Measurements from ENCODE around the gene ZNF248. TPM values are rescaled to one million over a fixed set of nuclear protein-coding genes. Genes with fewer than 3 reads are reported as not detected.

Gene ZNF248
- total and polyA plus RNA-seq, 4 donors, result 3.6 to 38.0 (median 6.3) TPM

- H3K4me1 ChIP-seq (ENCODE audit: control insufficient read depth in 5 of 5, insufficient read depth in 5 of 5, low read length in 5 of 5), result peaks cover 1 to 26% (median 6%) of the 10 kb centered on the region in 5 donors
- no peaks in the 10 kb centered on the region for H3K27me3 ChIP-seq (ENCODE audit: control insufficient read depth in 3 of 3, insufficient read depth in 3 of 3, low read length in 2 of 3)
- no peak for TF ChIP-seq CTCF (IDR thresholded peaks at IDR 0.05; ENCODE audit: control extremely low read depth, extremely low read depth)
- H3K4me3 ChIP-seq, result peak overlapping the region; percentile 50
- H3K9me3 ChIP-seq (ENCODE audit: control insufficient read depth in 4 of 4, insufficient read depth in 3 of 4, low read length in 3 of 4), result no peaks in the 10 kb centered on the region
- 0 to 1% methylated on average over 16 of the region's 16 CpGs for WGBS, 2 donors
- peak overlapping the region; percentile 95 to 98 for H3K9ac ChIP-seq (ENCODE audit: insufficient read depth in 1 of 2, low read length in 2 of 2)
- H3K27ac ChIP-seq (ENCODE audit: low read depth in 1 of 2, low read length in 1 of 2), result peak overlapping the region; percentile 94 to 99
- DNase-seq, result no peak
- peak; percentile 1 for ATAC-seq (ENCODE audit: insufficient read depth, low FRiP score)
- peaks cover 0 to 7% (median 1%) of the 10 kb centered on the region in 4 donors for H3K36me3 ChIP-seq (ENCODE audit: control insufficient read depth in 4 of 4, insufficient read depth in 4 of 4, low read length in 4 of 4)
These were observed 526 bp downstream of the ZNF248 start for GRCh38 chr10:37856881-37857286.

- no peak overlapping the region for H3K27ac ChIP-seq (ENCODE audit: low read depth in 1 of 2, low read length in 1 of 2)
- no peak overlapping the region for H3K4me3 ChIP-seq
- peaks cover 0 to 7% (median 1%) of the 10 kb centered on the region in 4 donors for H3K36me3 ChIP-seq (ENCODE audit: control insufficient read depth in 4 of 4, insufficient read depth in 4 of 4, low read length in 4 of 4)
- DNase-seq, result peak in 2 of 3 donors; percentile 2 to 6
- H3K4me1 ChIP-seq (ENCODE audit: control insufficient read depth in 5 of 5, insufficient read depth in 5 of 5, low read length in 5 of 5), result peaks cover 1 to 26% (median 6%) of the 10 kb centered on the region in 5 donors
- 64 to 80% methylated on average over 4 of the region's 4 CpGs for WGBS, 2 donors
- no peaks in the 10 kb centered on the region for H3K27me3 ChIP-seq (ENCODE audit: control insufficient read depth in 3 of 3, insufficient read depth in 3 of 3, low read length in 2 of 3)
- no peak for TF ChIP-seq CTCF (IDR thresholded peaks at IDR 0.05; ENCODE audit: control extremely low read depth, extremely low read depth)
- no peak overlapping the region for H3K9ac ChIP-seq (ENCODE audit: insufficient read depth in 1 of 2, low read length in 2 of 2)
- ATAC-seq (ENCODE audit: insufficient read depth, low FRiP score), result no peak
- no peaks in the 10 kb centered on the region for H3K9me3 ChIP-seq (ENCODE audit: control insufficient read depth in 4 of 4, insufficient read depth in 3 of 4, low read length in 3 of 4)
These were observed 1.8 kb downstream of the ZNF248 start for GRCh38 chr10:37855636-37856035.

- no peak for TF ChIP-seq CTCF (IDR thresholded peaks at IDR 0.05; ENCODE audit: control extremely low read depth, extremely low read depth)
- Histone ChIP-seq H3K9me3 (ENCODE audit: control insufficient read depth in 4 of 4, insufficient read depth in 3 of 4, low read length in 3 of 4) (no peaks in the 10 kb centered on the region), H3K4me3 (no peak overlapping the region), H3K36me3 (ENCODE audit: control insufficient read depth in 4 of 4, insufficient read depth in 4 of 4, low read length in 4 of 4) (peaks cover 0 to 7% (median 1%) of the 10 kb centered on the region in 4 donors), H3K4me1 (ENCODE audit: control insufficient read depth in 5 of 5, insufficient read depth in 5 of 5, low read length in 5 of 5) (peaks cover 1 to 26% (median 6%) of the 10 kb centered on the region in 5 donors), H3K27me3 (ENCODE audit: control insufficient read depth in 3 of 3, insufficient read depth in 3 of 3, low read length in 2 of 3) (no peaks in the 10 kb centered on the region), H3K9ac (ENCODE audit: insufficient read depth in 1 of 2, low read length in 2 of 2) (peak overlapping the region in 1 of 2 donors; percentile 32), H3K27ac (ENCODE audit: low read depth in 1 of 2, low read length in 1 of 2) (no peak overlapping the region)
- no peak for ATAC-seq (ENCODE audit: insufficient read depth, low FRiP score)
- DNase-seq, result peak in 1 of 3 donors; percentile 4
These were observed 2.8 kb downstream of the ZNF248 start for GRCh38 chr10:37854626-37855025.

GRCh38 chr10:37844644-37845043 is 12.8 kb downstream of the ZNF248 start:
- DNase-seq (no peak), ATAC-seq (ENCODE audit: insufficient read depth, low FRiP score) (no peak)
- Histone ChIP-seq H3K9ac (ENCODE audit: insufficient read depth in 1 of 2, low read length in 2 of 2) (no peak overlapping the region), H3K4me1 (ENCODE audit: control insufficient read depth in 5 of 5, insufficient read depth in 5 of 5, low read length in 5 of 5) (no peaks in the 10 kb centered on the region), H3K4me3 (no peak overlapping the region), H3K36me3 (ENCODE audit: control insufficient read depth in 4 of 4, insufficient read depth in 4 of 4, low read length in 4 of 4) (peaks cover 2 to 40% (median 18%) of the 10 kb centered on the region in 4 donors), H3K9me3 (ENCODE audit: control insufficient read depth in 4 of 4, insufficient read depth in 3 of 4, low read length in 3 of 4) (peaks cover 0 to 7% (median 5%) of the 10 kb centered on the region in 4 donors), H3K27ac (ENCODE audit: low read depth in 1 of 2, low read length in 1 of 2) (no peak overlapping the region), H3K27me3 (ENCODE audit: control insufficient read depth in 3 of 3, insufficient read depth in 3 of 3, low read length in 2 of 3) (no peaks in the 10 kb centered on the region)
- WGBS, 2 donors, result 60 to 63% methylated on average over 2 of the region's 2 CpGs
- no peak for TF ChIP-seq CTCF (IDR thresholded peaks at IDR 0.05; ENCODE audit: control extremely low read depth, extremely low read depth)

Measured in lung (tissue), 12 donors.